Dendritic cell treated with granulocyte-macrophage colony-stimulating factor and Interleukin-4, amounts not matched to agents 40 ng/mL and 50 ng/mL, for 4 days (primary cell): ENCODE measurements around the gene CCDC117.

ENCODE experiments used
- H3K27ac Mint-ChIP-seq: one replicate; pipeline ENCODE4 v1.8.0; 2022; ENCODE audit warnings: mild to moderate bottlenecking, mixed read lengths
- H3K27me3 Mint-ChIP-seq: one replicate; pipeline ENCODE4 v1.8.0; 2022; ENCODE audit warnings: mild to moderate bottlenecking, mixed read lengths
- H3K36me3 Mint-ChIP-seq: one replicate; pipeline ENCODE4 v1.8.0; 2022; ENCODE audit warnings: low read depth, mixed read lengths
- H3K4me1 Mint-ChIP-seq: one replicate; pipeline ENCODE4 v1.8.0; 2022; ENCODE audit warnings: low read depth, mixed read lengths
- H3K4me3 Mint-ChIP-seq: one replicate; pipeline ENCODE4 v1.8.0; 2022; ENCODE audit warnings: mild to moderate bottlenecking, moderate library complexity, mixed read lengths
- H3K9me3 Mint-ChIP-seq: one replicate; pipeline ENCODE4 v1.8.0; 2022; ENCODE audit warnings: mixed read lengths
- intact Hi-C: fragments of 100-400 bp; cut with micrococcal nuclease; formaldehyde crosslinking; loops from one replicate; pipeline ENCODE4 v1.15.0; 2022

CCDC117 gene

GRCh38 chr22:28783786-28784671 is 11.5 kb downstream of the CCDC117 start:
- Mint-ChIP-seq H3K27ac (no peak overlapping the region), H3K9me3 (no peaks in the 10 kb centered on the region), H3K4me1 (peaks cover 8% of the 10 kb centered on the region), H3K27me3 (no peaks in the 10 kb centered on the region), H3K4me3 (no peak overlapping the region), H3K36me3 (peaks cover 87% of the 10 kb centered on the region)
- intact Hi-C loops, result no loop called here

GRCh38 chr22:28788601-28789000 is 16.1 kb downstream of the CCDC117 start:
- intact Hi-C loops, result no loop called here
- peaks cover 17% of the 10 kb centered on the region for H3K4me1 Mint-ChIP-seq
- no peak overlapping the region for H3K4me3 Mint-ChIP-seq
- H3K27ac Mint-ChIP-seq, result no peak overlapping the region
- peaks cover 72% of the 10 kb centered on the region for H3K36me3 Mint-ChIP-seq
- no peaks in the 10 kb centered on the region for H3K9me3 Mint-ChIP-seq
- no peaks in the 10 kb centered on the region for H3K27me3 Mint-ChIP-seq

- H3K27ac Mint-ChIP-seq, result no peak overlapping the region
- H3K36me3 Mint-ChIP-seq, result peaks cover 72% of the 10 kb centered on the region
- H3K9me3 Mint-ChIP-seq, result no peaks in the 10 kb centered on the region
- no peak overlapping the region for H3K4me3 Mint-ChIP-seq
- H3K27me3 Mint-ChIP-seq, result no peaks in the 10 kb centered on the region
- intact Hi-C loops, result loop anchor here (2.0 kb wide), 1 partner anchor 38 kb away; no protein-coding TSS in a partner anchor
- peaks cover 25% of the 10 kb centered on the region for H3K4me1 Mint-ChIP-seq
Measured at GRCh38 chr22:28791124-28791523, 18.6 kb downstream of the CCDC117 start.

GRCh38 chr22:28791841-28792490 is 19.5 kb downstream of the CCDC117 start:
- Mint-ChIP-seq H3K27ac (peak overlapping the region; percentile 46), H3K9me3 (no peaks in the 10 kb centered on the region), H3K36me3 (peaks cover 72% of the 10 kb centered on the region), H3K27me3 (no peaks in the 10 kb centered on the region), H3K4me3 (no peak overlapping the region), H3K4me1 (peaks cover 31% of the 10 kb centered on the region)
- intact Hi-C loops, result loop anchor here (2.0 kb wide), 1 partner anchor 37 kb away; no protein-coding TSS in a partner anchor

- no peaks in the 10 kb centered on the region for H3K27me3 Mint-ChIP-seq
- H3K4me3 Mint-ChIP-seq, result no peak overlapping the region
- H3K36me3 Mint-ChIP-seq, result peaks cover 72% of the 10 kb centered on the region
- peaks cover 34% of the 10 kb centered on the region for H3K4me1 Mint-ChIP-seq
- intact Hi-C loops, result no loop called here
- peak overlapping the region; percentile 46 for H3K27ac Mint-ChIP-seq
- no peaks in the 10 kb centered on the region for H3K9me3 Mint-ChIP-seq
Measured at GRCh38 chr22:28792491-28793383, 20.2 kb downstream of the CCDC117 start.

- Mint-ChIP-seq H3K36me3 (peaks cover 73% of the 10 kb centered on the region), H3K9me3 (no peaks in the 10 kb centered on the region), H3K4me1 (peaks cover 43% of the 10 kb centered on the region), H3K4me3 (no peak overlapping the region), H3K27me3 (no peaks in the 10 kb centered on the region), H3K27ac (no peak overlapping the region)
- intact Hi-C loops, result no loop called here
Measured at GRCh38 chr22:28793976-28794584, 21.6 kb downstream of the CCDC117 start.

- H3K36me3 Mint-ChIP-seq, result peaks cover 74% of the 10 kb centered on the region
- H3K9me3 Mint-ChIP-seq, result no peaks in the 10 kb centered on the region
- no peak overlapping the region for H3K4me3 Mint-ChIP-seq
- intact Hi-C loops, result no loop called here
- no peaks in the 10 kb centered on the region for H3K27me3 Mint-ChIP-seq
- peaks cover 44% of the 10 kb centered on the region for H3K4me1 Mint-ChIP-seq
- peak overlapping the region; percentile 43 for H3K27ac Mint-ChIP-seq
Measured at GRCh38 chr22:28795071-28795693, 22.7 kb downstream of the CCDC117 start.

GRCh38 chr22:28795932-28796856 is 23.7 kb downstream of the CCDC117 start:
- H3K36me3 Mint-ChIP-seq, result peaks cover 83% of the 10 kb centered on the region
- peaks cover 42% of the 10 kb centered on the region for H3K4me1 Mint-ChIP-seq
- H3K9me3 Mint-ChIP-seq, result no peaks in the 10 kb centered on the region
- no peak overlapping the region for H3K4me3 Mint-ChIP-seq
- intact Hi-C loops, result no loop called here
- H3K27ac Mint-ChIP-seq, result no peak overlapping the region
- H3K27me3 Mint-ChIP-seq, result no peaks in the 10 kb centered on the region

- Mint-ChIP-seq H3K36me3 (peaks cover 71% of the 10 kb centered on the region), H3K27me3 (no peaks in the 10 kb centered on the region), H3K4me1 (peaks cover 50% of the 10 kb centered on the region), H3K9me3 (no peaks in the 10 kb centered on the region), H3K27ac (peak overlapping the region; percentile 100), H3K4me3 (peak overlapping the region; percentile 89)
- intact Hi-C loops, result no loop called here
Measured at GRCh38 chr22:28798810-28799605, 26.5 kb downstream of the CCDC117 start.

GRCh38 chr22:28799606-28800307 is 27.3 kb downstream of the CCDC117 start:
- Mint-ChIP-seq H3K4me1 (peaks cover 52% of the 10 kb centered on the region), H3K4me3 (peak overlapping the region; percentile 89), H3K36me3 (peaks cover 66% of the 10 kb centered on the region), H3K27ac (peak overlapping the region; percentile 100), H3K27me3 (no peaks in the 10 kb centered on the region), H3K9me3 (no peaks in the 10 kb centered on the region)
- intact Hi-C loops, result loop anchor here (10.0 kb wide), 1 partner anchor 55 kb away; the partner anchor contains the start of genes CHEK2 and HSCB

- H3K27me3 Mint-ChIP-seq, result no peaks in the 10 kb centered on the region
- peaks cover 48% of the 10 kb centered on the region for H3K4me1 Mint-ChIP-seq
- peaks cover 62% of the 10 kb centered on the region for H3K36me3 Mint-ChIP-seq
- intact Hi-C loops, result loop anchor here (10.0 kb wide), 1 partner anchor 56 kb away; the partner anchor contains the start of genes CHEK2 and HSCB
- no peaks in the 10 kb centered on the region for H3K9me3 Mint-ChIP-seq
- peak within 1 kb of the TSS; percentile 89 for H3K4me3 Mint-ChIP-seq
- peak within 1 kb of the TSS; percentile 100 for H3K27ac Mint-ChIP-seq
Measured at GRCh38 chr22:28800308-28801041, 28.0 kb downstream of the CCDC117 start, which contains the start of gene XBP1. Gene XBP1, minus strand, starts transcription at chr22:28800569.
